CD4-positive, alpha-beta memory T cell (primary cell): ENCODE results near the gene NELL2. TPM values are rescaled to one million over a fixed set of nuclear protein-coding genes. Genes with fewer than 3 reads are reported as not detected.
A peak's percentile ranks its signal among the peaks of the same experiment; 100 is the strongest.
"Not testable (repeated sequence)": the region's sequence is repeated elsewhere in the genome, so short reads cannot be mapped to it uniquely, and the experiment has no call there.

Experiments
- CTCF ChIA-PET: fragments of 350-600 bp; sonication (Branson Sonifier 250); formaldehyde crosslinking; loops from one replicate; lab custom pipeline; 2021; ENCODE audit warnings: inconsistent platforms; ENCODE audit not compliant: partially characterized antibody; lab: Charles Lee
- POLR2A ChIA-PET: fragments of 350-600 bp; sonication (Branson Sonifier 250); formaldehyde crosslinking; loops from one replicate; lab custom pipeline; 2021; ENCODE audit not compliant: partially characterized antibody; lab: Charles Lee
- DNase-seq, 5 donors: peaks; one replicate each; pipeline versions ENCODE4 v3.0.0 to v3.0.0-alpha.2; 2020 to 2022; ENCODE audit warnings: mixed read lengths in 1 of 5
- H3K27ac ChIP-seq: one replicate; pipeline ENCODE4 v1.7.0; 2013; ENCODE audit warnings: low read depth, low read length
- H3K27me3 ChIP-seq: 2 replicates; pipeline ENCODE4 v1.7.0; 2013; ENCODE audit warnings: mild to moderate bottlenecking, low read length, moderate library complexity; ENCODE audit not compliant: insufficient read depth
- H3K36me3 ChIP-seq: 2 replicates; pipeline ENCODE4 v1.7.0; 2013; ENCODE audit warnings: mild to moderate bottlenecking, low read length, moderate library complexity; ENCODE audit not compliant: insufficient read depth
- H3K4me1 ChIP-seq: 2 replicates; pipeline ENCODE4 v1.7.0; 2013; ENCODE audit warnings: mild to moderate bottlenecking, low read length, moderate library complexity; ENCODE audit not compliant: insufficient read depth
- H3K4me3 ChIP-seq, 2 donors: one replicate each; pipeline ENCODE4 v1.7.0; 2013; ENCODE audit warnings: low read length in 2 of 2, mild to moderate bottlenecking in 1 of 2
- H3K9me3 ChIP-seq, 2 donors: one replicate each; pipeline ENCODE4 v1.7.0; 2013; ENCODE audit warnings: low read length in 2 of 2, control low read depth in 1 of 2; ENCODE audit not compliant: control insufficient read depth in 1 of 2
- H3K27ac Mint-ChIP-seq, 7 donors: one replicate each; pipeline ENCODE4 v1.8.0; 2020 to 2021; ENCODE audit warnings: mixed read lengths in 7 of 7, mild to moderate bottlenecking in 6 of 7, inconsistent platforms in 3 of 7, moderate library complexity in 3 of 7
- H3K27me3 Mint-ChIP-seq, 2 donors: one replicate each; pipeline ENCODE4 v1.8.0; 2020 to 2021; ENCODE audit warnings: mixed read lengths in 2 of 2
- H3K36me3 Mint-ChIP-seq, 2 donors: one replicate each; pipeline ENCODE4 v1.8.0; 2020 to 2021; ENCODE audit warnings: mixed read lengths in 2 of 2, inconsistent platforms in 1 of 2, mild to moderate bottlenecking in 1 of 2
- H3K4me1 Mint-ChIP-seq, 4 donors: one replicate each; pipeline ENCODE4 v1.8.0; 2020 to 2021; ENCODE audit warnings: mixed read lengths in 4 of 4, mild to moderate bottlenecking in 1 of 4
- H3K4me3 Mint-ChIP-seq, 8 donors: one replicate each; pipeline ENCODE4 v1.8.0; 2020 to 2021; ENCODE audit warnings: mixed read lengths in 8 of 8, mild to moderate bottlenecking in 7 of 8, moderate library complexity in 6 of 8, inconsistent platforms in 3 of 8
- H3K9me3 Mint-ChIP-seq, 8 donors: one replicate each; pipeline ENCODE4 v1.8.0; 2020 to 2021; ENCODE audit warnings: mixed read lengths in 8 of 8, mild to moderate bottlenecking in 5 of 8, inconsistent platforms in 3 of 8, moderate library complexity in 1 of 8
- intact Hi-C: fragments of 100-400 bp; cut with micrococcal nuclease; formaldehyde crosslinking; loops from one replicate; pipeline ENCODE4 v1.15.1; 2023
- polyA plus RNA-seq, 2 donors: library from polyadenylated mRNA; unstranded; fragments of 300-500 nt; fragmentation: Illumina TruSeq; gene quantifications; one replicate each; pipeline ENCODE4 v1.2.3, GENCODE V29; 2021
- total RNA-seq, 2 experiments: library from RNA; stranded (reverse); gene quantifications; one replicate each; pipeline ENCODE4 v1.2.3, GENCODE V29; 2021

The NELL2 gene
- total and polyA plus RNA-seq, 4 experiments from 2014 or later, result 92.8 to 257 (median 179) TPM

- Histone ChIP-seq H3K27me3 (no peaks in the 10 kb centered on the region), H3K36me3 (no peaks in the 10 kb centered on the region), H3K4me3 (no peak overlapping the region), H3K27ac (no peak overlapping the region), H3K4me1 (no peaks in the 10 kb centered on the region), H3K9me3 (no peaks in the 10 kb centered on the region)
- CTCF ChIA-PET, result no interaction called here
- intact Hi-C loops, result no loop called here
- Mint-ChIP-seq H3K27ac (no peak overlapping the region), H3K36me3 (peaks cover 33 to 47% of the 10 kb centered on the region in 2 donors), H3K27me3 (no peaks in the 10 kb centered on the region), H3K4me3 (no peak overlapping the region), H3K9me3 (peaks cover 0 to 2% (median 0%) of the 10 kb centered on the region in 8 donors), H3K4me1 (no peaks in the 10 kb centered on the region)
- POLR2A ChIA-PET, result no interaction called here
- DNase-seq, result no peak
Measured at GRCh38 chr12:44696542-44696941, 179.6 kb downstream of the NELL2 start.

DNA sequence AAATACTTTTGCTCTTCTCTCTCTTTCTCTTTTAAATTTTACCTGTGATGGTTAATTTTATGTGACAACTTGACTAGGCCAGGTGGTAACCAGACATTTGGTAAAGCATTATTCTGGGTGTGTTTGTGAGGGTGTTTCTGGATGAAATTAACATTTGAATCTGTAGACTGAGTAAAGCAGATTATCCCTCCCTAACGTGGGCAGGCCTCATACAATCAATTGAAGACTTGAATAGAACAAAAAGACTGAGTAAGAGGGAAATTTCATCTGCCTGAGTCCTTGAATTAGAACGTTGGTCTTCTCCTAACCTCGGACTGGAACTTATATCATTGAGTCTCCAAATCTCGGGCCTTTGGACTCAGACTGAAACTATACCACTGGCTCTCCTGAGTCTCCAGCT is 182.1 kb downstream of the NELL2 start:
- Histone ChIP-seq H3K4me3 (no peak overlapping the region), H3K9me3 (no peaks in the 10 kb centered on the region), H3K27me3 (no peaks in the 10 kb centered on the region), H3K36me3 (no peaks in the 10 kb centered on the region), H3K4me1 (no peaks in the 10 kb centered on the region), H3K27ac (no peak overlapping the region)
- H3K4me3 Mint-ChIP-seq, result no peak overlapping the region
- ChIA-PET POLR2A (no interaction called here), CTCF (interaction anchor here (0.9 kb wide), 1 partner anchor 13 kb away, joined by 3 read pairs; no protein-coding TSS in a partner anchor)
- DNase-seq, result no peak
- no peaks in the 10 kb centered on the region for H3K4me1 Mint-ChIP-seq
- intact Hi-C loops, result no loop called here
- no peaks in the 10 kb centered on the region for H3K27me3 Mint-ChIP-seq
- H3K27ac Mint-ChIP-seq, result no peak overlapping the region
- peaks cover 36 to 48% of the 10 kb centered on the region in 2 donors for H3K36me3 Mint-ChIP-seq
- peaks cover 0 to 5% (median 0%) of the 10 kb centered on the region in 8 donors for H3K9me3 Mint-ChIP-seq

GRCh38 chr12:44689587-44689986 is 186.5 kb downstream of the NELL2 start:
- Mint-ChIP-seq H3K4me3 (no peak overlapping the region), H3K36me3 (peaks cover 37 to 46% of the 10 kb centered on the region in 2 donors), H3K4me1 (peaks cover 0 to 4% (median 0%) of the 10 kb centered on the region in 4 donors), H3K27ac (no peak overlapping the region), H3K27me3 (no peaks in the 10 kb centered on the region), H3K9me3 (peaks cover 2 to 17% (median 7%) of the 10 kb centered on the region in 8 donors)
- Histone ChIP-seq H3K36me3 (no peaks in the 10 kb centered on the region), H3K27me3 (no peaks in the 10 kb centered on the region), H3K9me3 (no peaks in the 10 kb centered on the region), H3K4me1 (no peaks in the 10 kb centered on the region), H3K4me3 (no peak overlapping the region), H3K27ac (no peak overlapping the region)
- intact Hi-C loops, result no loop called here
- CTCF ChIA-PET, result no interaction called here
- POLR2A ChIA-PET, result no interaction called here
- no peak for DNase-seq

- intact Hi-C loops, CTCF ChIA-PET, H3K27me3 ChIP-seq, H3K27ac ChIP-seq, POLR2A ChIA-PET, H3K4me3 ChIP-seq, H3K4me1 Mint-ChIP-seq, H3K27me3 Mint-ChIP-seq, H3K36me3 ChIP-seq, H3K4me1 ChIP-seq, H3K4me3 Mint-ChIP-seq, H3K9me3 ChIP-seq, DNase-seq: not testable (repeated sequence)
- H3K9me3 Mint-ChIP-seq, result peaks cover 0 to 17% (median 8%) of the 10 kb centered on the region in 8 donors
- H3K36me3 Mint-ChIP-seq, result peaks cover 29 to 32% of the 10 kb centered on the region in 2 donors
- peak overlapping the region in 1 of 7 donors; percentile 29 for H3K27ac Mint-ChIP-seq
Measured at GRCh38 chr12:44686821-44687432, 189.2 kb downstream of the NELL2 start.

GRCh38 chr12:44677724-44678123 is 198.4 kb downstream of the NELL2 start:
- no peak overlapping the region for H3K27ac Mint-ChIP-seq

DNA sequence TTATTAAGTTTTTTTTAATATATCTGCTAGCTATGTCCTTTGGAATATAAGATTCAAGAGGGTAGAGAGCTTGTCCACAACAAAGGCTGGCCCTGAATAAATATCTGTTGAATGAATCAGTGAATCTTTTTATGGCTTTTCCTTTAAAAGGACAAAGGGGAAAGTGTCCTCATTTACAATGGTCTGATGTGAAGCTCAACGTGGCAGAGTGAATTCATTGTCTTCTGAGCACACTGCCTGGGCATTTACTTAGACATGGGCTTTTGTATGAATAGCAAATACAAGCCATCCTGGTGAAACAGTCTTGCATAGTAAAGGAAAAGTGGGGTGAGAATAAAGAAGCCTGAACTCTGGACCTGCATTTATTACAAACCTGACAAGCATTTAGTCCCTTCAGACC is 201.2 kb downstream of the NELL2 start:
- H3K27me3 ChIP-seq, result no peaks in the 10 kb centered on the region
- intact Hi-C loops, result no loop called here
- H3K4me3 Mint-ChIP-seq, result no peak overlapping the region
- no peak for DNase-seq
- H3K36me3 Mint-ChIP-seq, result peaks cover 24 to 37% of the 10 kb centered on the region in 2 donors
- no peak overlapping the region for H3K4me3 ChIP-seq
- peaks cover 0 to 6% (median 0%) of the 10 kb centered on the region in 4 donors for H3K4me1 Mint-ChIP-seq
- H3K9me3 ChIP-seq, result no peaks in the 10 kb centered on the region
- CTCF ChIA-PET, result interaction anchor here (1.0 kb wide), 1 partner anchor 274 kb away, joined by 5 read pairs; no protein-coding TSS in a partner anchor
- POLR2A ChIA-PET, result no interaction called here
- no peaks in the 10 kb centered on the region for H3K36me3 ChIP-seq
- no peak overlapping the region for H3K27ac Mint-ChIP-seq
- H3K4me1 ChIP-seq, result no peaks in the 10 kb centered on the region
- H3K27ac ChIP-seq, result no peak overlapping the region
- peaks cover 2 to 28% (median 13%) of the 10 kb centered on the region in 8 donors for H3K9me3 Mint-ChIP-seq
- H3K27me3 Mint-ChIP-seq, result no peaks in the 10 kb centered on the region

More at GRCh38 chr12:44677724-44678123, 198.4 kb downstream of the NELL2 start:
- Mint-ChIP-seq H3K4me1 (no peaks in the 10 kb centered on the region), H3K36me3 (peaks cover 10 to 16% of the 10 kb centered on the region in 2 donors), H3K9me3 (peaks cover 0 to 7% (median under 1%) of the 10 kb centered on the region in 8 donors), H3K4me3 (no peak overlapping the region), H3K27me3 (no peaks in the 10 kb centered on the region)
- no peak for DNase-seq
- Histone ChIP-seq H3K4me1 (no peaks in the 10 kb centered on the region), H3K4me3 (no peak overlapping the region), H3K36me3 (no peaks in the 10 kb centered on the region), H3K27me3 (no peaks in the 10 kb centered on the region), H3K9me3 (no peaks in the 10 kb centered on the region), H3K27ac (no peak overlapping the region)
- intact Hi-C loops, result no loop called here
- POLR2A ChIA-PET, result no interaction called here
- CTCF ChIA-PET, result no interaction called here

DNA sequence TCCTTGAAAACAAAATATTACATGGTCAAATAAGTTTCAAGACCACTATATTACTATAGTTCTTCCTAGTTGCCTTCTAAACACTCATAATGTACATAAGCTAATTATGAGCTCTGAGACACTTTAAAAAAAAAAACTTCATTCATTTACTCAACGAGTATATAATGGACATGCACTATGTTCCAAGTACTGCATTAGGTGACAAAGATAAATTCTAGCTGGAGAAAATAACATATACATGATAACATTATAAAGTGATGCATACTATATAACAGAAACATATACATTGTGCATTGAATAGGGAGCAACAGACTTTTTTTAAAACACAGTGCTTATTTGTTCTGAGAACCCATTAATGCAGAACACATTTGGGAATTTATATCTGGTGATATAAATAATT is 202.3 kb downstream of the NELL2 start:
- Mint-ChIP-seq H3K4me1 (peaks cover 0 to 6% (median 0%) of the 10 kb centered on the region in 4 donors), H3K27ac (no peak overlapping the region), H3K36me3 (peaks cover 35 to 47% of the 10 kb centered on the region in 2 donors), H3K9me3 (peaks cover 2 to 38% (median 19%) of the 10 kb centered on the region in 8 donors), H3K4me3 (no peak overlapping the region), H3K27me3 (no peaks in the 10 kb centered on the region)
- ChIA-PET CTCF (no interaction called here), POLR2A (no interaction called here)
- no peak for DNase-seq
- Histone ChIP-seq H3K27ac (no peak overlapping the region), H3K27me3 (no peaks in the 10 kb centered on the region), H3K4me1 (no peaks in the 10 kb centered on the region), H3K9me3 (no peaks in the 10 kb centered on the region), H3K4me3 (no peak overlapping the region), H3K36me3 (no peaks in the 10 kb centered on the region)
- intact Hi-C loops, result no loop called here
